ENCODE data around the gene OSBP.

OSBP gene

GRCh38 chr11:59610289-59610688 is 5.3 kb downstream of the OSBP start:
- no peak for DNase-seq (ENCODE audit: low read depth, low spot score)
- H3K4me3 ChIP-seq (ENCODE audit: low read depth, low read length), result no peak overlapping the region
- ChIA-PET POLR2A (no interaction called here), CTCF (interaction anchor here (0.8 kb wide), 1 partner anchor 144 kb away, joined by 3 read pairs; no protein-coding TSS in a partner anchor)
- no peak for TF ChIP-seq CTCF (IDR thresholded peaks at IDR 0.05; ENCODE audit: insufficient read depth, low read length, missing control alignments)

DNA sequence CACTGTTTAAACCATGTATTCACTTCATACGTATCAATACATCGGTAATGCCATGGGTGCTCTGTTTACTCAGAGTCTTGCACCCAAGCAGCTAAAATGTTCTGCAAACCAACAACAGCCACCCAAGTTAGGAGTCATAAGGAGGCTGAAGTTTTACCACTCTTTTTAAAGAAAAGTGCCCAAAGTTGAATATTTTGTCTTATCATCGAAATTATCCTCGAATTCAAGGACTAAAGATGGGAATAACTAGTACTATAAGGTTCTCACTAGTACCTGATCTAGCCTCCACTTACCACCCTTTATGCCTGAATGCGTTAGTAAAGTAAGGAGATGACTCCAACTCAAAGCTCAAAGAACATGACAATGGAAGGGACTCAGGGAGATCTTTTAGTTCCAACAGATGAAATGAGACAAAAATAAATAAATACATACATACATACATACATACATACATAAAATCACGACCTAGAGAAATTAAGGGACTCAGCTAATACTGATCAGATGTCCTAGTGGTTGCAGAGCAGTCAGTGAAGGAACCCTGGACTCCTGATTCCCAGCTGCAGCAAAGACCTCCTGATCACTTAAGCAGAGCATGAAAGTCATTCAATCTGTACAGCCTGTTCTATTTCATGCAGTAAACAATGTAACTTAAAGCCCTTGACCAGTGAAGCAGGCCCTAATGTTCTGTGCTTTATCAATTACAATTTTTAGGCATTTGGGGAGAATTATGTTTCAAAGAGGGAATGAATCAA is 7.7 kb downstream of the OSBP start:
- DNase-seq (ENCODE audit: low read depth, low spot score), result no peak
- CTCF ChIA-PET, result no interaction called here
- POLR2A ChIA-PET, result no interaction called here
- no peak for TF ChIP-seq CTCF (IDR thresholded peaks at IDR 0.05; ENCODE audit: insufficient read depth, low read length, missing control alignments)
- no peak overlapping the region for H3K4me3 ChIP-seq (ENCODE audit: low read depth, low read length)

- CTCF ChIA-PET, result interaction anchor here (1.1 kb wide), 1 partner anchor 13 kb away, joined by 5 read pairs; the partner anchor contains the start of gene OSBP
- DNase-seq (ENCODE audit: low read depth, low spot score), result no peak
- POLR2A ChIA-PET, result no interaction called here
- no peak for TF ChIP-seq CTCF (IDR thresholded peaks at IDR 0.05; ENCODE audit: insufficient read depth, low read length, missing control alignments)
- no peak overlapping the region for H3K4me3 ChIP-seq (ENCODE audit: low read depth, low read length)
Measured at GRCh38 chr11:59602432-59602831, 13.1 kb downstream of the OSBP start.

DNA sequence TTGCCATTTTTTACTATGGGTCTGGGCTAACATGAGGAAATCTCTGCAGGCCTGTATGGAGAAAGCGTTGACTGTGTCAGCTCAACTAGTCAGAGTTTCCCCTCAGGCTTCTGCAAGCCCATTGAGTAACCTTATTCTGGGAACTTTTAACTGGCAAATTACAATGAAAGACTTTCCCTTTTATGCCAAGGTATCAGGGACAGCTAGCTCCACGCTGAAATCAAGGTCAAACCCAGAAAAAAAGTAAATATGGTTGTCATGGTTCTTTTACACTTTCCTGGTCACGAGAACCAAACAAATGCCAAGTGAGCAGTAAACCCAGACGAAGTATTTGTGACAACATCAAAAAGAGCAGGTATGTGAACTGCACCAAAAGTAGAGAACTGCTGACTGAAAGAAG is 13.8 kb downstream of the OSBP start:
- POLR2A ChIA-PET, result no interaction called here
- TF ChIP-seq CTCF (IDR thresholded peaks at IDR 0.05; ENCODE audit: insufficient read depth, low read length, missing control alignments), result no peak
- CTCF ChIA-PET, result no interaction called here
- H3K4me3 ChIP-seq (ENCODE audit: low read depth, low read length), result no peak overlapping the region
- no peak for DNase-seq (ENCODE audit: low read depth, low spot score)

DNA sequence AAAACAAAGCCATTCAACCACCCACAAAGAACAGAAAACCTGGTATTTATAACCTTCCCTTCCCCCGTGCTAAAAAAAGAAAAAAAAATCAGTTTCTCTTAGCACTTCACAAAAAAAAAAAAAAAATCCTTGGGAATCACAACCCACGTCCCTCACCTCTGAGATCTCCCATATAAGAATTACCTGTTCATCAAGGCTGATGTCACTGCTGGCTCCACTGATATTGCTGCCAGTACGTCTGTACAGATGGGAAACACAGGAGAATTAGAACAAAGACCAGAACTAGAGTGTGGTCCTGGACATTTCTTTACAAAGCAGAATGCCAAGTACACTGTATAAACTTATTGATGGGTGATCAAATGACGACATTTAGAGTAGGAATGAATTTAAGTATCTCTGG is 14.9 kb downstream of the OSBP start:
- POLR2A ChIA-PET, result no interaction called here

GRCh38 chr11:59600234-59600633 is 15.3 kb downstream of the OSBP start:
- DNase-seq (ENCODE audit: low read depth, low spot score), result no peak
- ChIA-PET CTCF (no interaction called here), POLR2A (no interaction called here)
- no peak for TF ChIP-seq CTCF (IDR thresholded peaks at IDR 0.05; ENCODE audit: insufficient read depth, low read length, missing control alignments)
- H3K4me3 ChIP-seq (ENCODE audit: low read depth, low read length), result no peak overlapping the region

More for the DNA sequence above, 14.9 kb downstream of the OSBP start:
- H3K4me3 ChIP-seq (ENCODE audit: low read depth, low read length), result no peak overlapping the region
- no peak for TF ChIP-seq CTCF (IDR thresholded peaks at IDR 0.05; ENCODE audit: insufficient read depth, low read length, missing control alignments)
- CTCF ChIA-PET, result no interaction called here
- DNase-seq (ENCODE audit: low read depth, low spot score), result no peak

Measured in AG04449 (cell line).